Ammon's horn (tissue), 1 donor: ENCODE data around the gene HEY2.
"Not testable (repeated sequence)": the region's sequence is repeated elsewhere in the genome, so short reads cannot be mapped to it uniquely, and the experiment has no call there.

Source experiments
- DNase-seq: peaks from one replicate; pipeline ENCODE4 v3.0.0-alpha.2; 2016; ENCODE audit warnings: low spot score

HEY2 gene

GRCh38 chr6:125749173-125749864 lies at the start of gene HEY2:
TSS of gene HEY2 (plus strand) at chr6:125749632. CDS start at chr6:125749777, 145 bp downstream.
- DNase-seq, result peak; percentile 97

- peak; percentile 72 for DNase-seq
Observed at GRCh38 chr6:125700581-125701353, 48.7 kb upstream of the HEY2 start.

- DNase-seq, result no peak
Observed at GRCh38 chr6:125701354-125701668, 48.1 kb upstream of the HEY2 start.

GRCh38 chr6:125703882-125704281 lies 45.5 kb upstream of the HEY2 start:
- DNase-seq, result not testable (repeated sequence)

- no peak for DNase-seq
Observed at GRCh38 chr6:125707615-125708243, 41.7 kb upstream of the HEY2 start.

GRCh38 chr6:125711013-125711675 lies 38.3 kb upstream of the HEY2 start:
- no peak for DNase-seq

GRCh38 chr6:125714441-125715090 lies 34.9 kb upstream of the HEY2 start:
- no peak for DNase-seq

GRCh38 chr6:125717120-125717731 lies 32.2 kb upstream of the HEY2 start:
- DNase-seq, result no peak

GRCh38 chr6:125718109-125718508 lies 31.3 kb upstream of the HEY2 start:
- no peak for DNase-seq

GRCh38 chr6:125722886-125723285 lies 26.5 kb upstream of the HEY2 start:
- DNase-seq, result no peak

GRCh38 chr6:125727216-125727615 lies 22.2 kb upstream of the HEY2 start:
- DNase-seq, result no peak

- DNase-seq, result no peak
Observed at GRCh38 chr6:125728739-125729138, 20.7 kb upstream of the HEY2 start.

GRCh38 chr6:125729983-125730382 lies 19.4 kb upstream of the HEY2 start:
- no peak for DNase-seq

GRCh38 chr6:125732398-125732797 lies 17.0 kb upstream of the HEY2 start:
- DNase-seq, result no peak

- DNase-seq, result no peak
Observed at GRCh38 chr6:125733516-125734300, 15.7 kb upstream of the HEY2 start.

GRCh38 chr6:125738276-125738675 lies 11.2 kb upstream of the HEY2 start:
- DNase-seq, result no peak

GRCh38 chr6:125739364-125739763 lies 10.1 kb upstream of the HEY2 start:
- DNase-seq, result no peak

- no peak for DNase-seq
Observed at GRCh38 chr6:125741336-125741735, 8.1 kb upstream of the HEY2 start.

- no peak for DNase-seq
Observed at GRCh38 chr6:125742024-125742423, 7.4 kb upstream of the HEY2 start.

GRCh38 chr6:125742464-125743120 lies 6.8 kb upstream of the HEY2 start:
- no peak for DNase-seq
